K562 (cell line): ENCODE measurements around the gene HAPLN3. TPM values are rescaled to one million over a fixed set of nuclear protein-coding genes. Genes with fewer than 3 reads are reported as not detected.
A peak's percentile ranks its signal among the peaks of the same experiment; 100 is the strongest.

Experiments used
- ATF7 ChIP-seq: fragments of 450-650 bp; IDR thresholded peaks from 2 replicates; pipeline ENCODE4 v1.7.1; 2014; ENCODE audit warnings: mild to moderate bottlenecking, moderate library complexity
- CREB1 ChIP-seq, 2 experiments: sonication (generic) in 1 of 2; formaldehyde crosslinking in 1 of 2; IDR thresholded peaks; 2 replicates each; pipeline versions ENCODE4 v1.6.1 to v1.8.0; 2012 to 2022; ENCODE audit warnings: inconsistent platforms in 1 of 2, mild to moderate bottlenecking in 1 of 2, missing genetic modification reagents in 1 of 2, moderate library complexity in 1 of 2
- CTCF ChIP-seq, 3 experiments: IDR thresholded peaks in 2 of 3; conservative IDR thresholded peaks in 1 of 3; 2 replicates each; pipeline ENCODE4 v1.5.1; 2011 to 2012; ENCODE audit warnings: low read length in 3 of 3, mild to moderate bottlenecking in 3 of 3, control low read depth in 2 of 3, improper control_type of control experiment in 1 of 3, inconsistent platforms in 1 of 3, low read depth in 1 of 3, mixed read lengths in 1 of 3, moderate library complexity in 1 of 3; ENCODE audit not compliant: insufficient read depth in 2 of 3
- KLF6 ChIP-seq: fragments of 250-450 bp; sonication (Bioruptor Pico); IDR thresholded peaks from 2 replicates; pipeline ENCODE4 v1.4.0; 2020; ENCODE audit warnings: mild to moderate bottlenecking, moderate library complexity, borderline replicate concordance
- RBM39 ChIP-seq: fragments of 200-400 bp; formaldehyde crosslinking; optimal IDR thresholded peaks from 2 replicates; pipeline ENCODE3; 2018; ENCODE audit warnings: low read depth, low read length
- USF2 ChIP-seq: sonication (generic); formaldehyde crosslinking; IDR thresholded peaks from 2 replicates; pipeline ENCODE4 v1.5.0; 2020; ENCODE audit warnings: missing genetic modification reagents
- XRCC5 ChIP-seq: fragments of 200-400 bp; formaldehyde crosslinking; IDR thresholded peaks from 2 replicates; pipeline ENCODE4 v1.6.1; 2017; ENCODE audit warnings: low read depth, mild to moderate bottlenecking, low read length
- polyA plus RNA-seq, 8 experiments: library from polyadenylated mRNA; depleted of rRNA in 4 of 8; stranded (reverse) in 5 of 8; unstranded in 3 of 8; fragments of >200 nt; fragmentation: Nextera tagmentation in 2 of 8; fragmentation: Illumina TruSeq in 1 of 8; extraction: Ambion mirVana in 2 of 8; extraction: Trizol in 1 of 8; gene quantifications; 2 replicates each; pipeline versions ENCODE4 v1.2.1 to v1.2.3, GENCODE V29; 2011 to 2014; ENCODE audit warnings: inconsistent platforms in 1 of 8, missing spikeins in 1 of 8
- total RNA-seq, 7 experiments: library from RNA; depleted of rRNA in 6 of 7; stranded (reverse); fragments of >200 nt in 6 of 7; fragmentation: Illumina TruSeq in 2 of 7; extraction: Trizol in 2 of 7; gene quantifications; 2 replicates each; pipeline versions ENCODE4 v1.2.1 to v1.2.3, GENCODE V29; 2011 to 2021; ENCODE audit warnings: low replicate concordance in 1 of 7
- TF ChIP-seq, protein P1 (sequence below): fragments of 450-650 bp; formaldehyde crosslinking; IDR thresholded peaks from 2 replicates; pipeline ENCODE4 v1.4.0; 2020; ENCODE audit warnings: mild to moderate bottlenecking, moderate library complexity
- TF ChIP-seq, protein P2 (sequence below): fragments of 200-800 bp; sonication (Bioruptor generic); IDR thresholded peaks from 2 replicates; pipeline ENCODE4 v1.6.1; 2017; ENCODE audit warnings: missing genetic modification characterization, missing compliant biosample characterization
- TF ChIP-seq, protein P3 (sequence below): fragments of 450-650 bp; formaldehyde crosslinking; IDR thresholded peaks from 2 replicates; pipeline ENCODE4 v1.4.0; 2022; ENCODE audit warnings: mild to moderate bottlenecking, moderate library complexity

HAPLN3 gene
- total and polyA plus RNA-seq, 9 of the 15 experiments (the other 6 are each of a cell fraction or from before 2014, with no cell fraction given): 0.04 to 2.4 (median 0.65) TPM

GRCh38 chr15:88897456-88898194, 2.3 kb upstream of the HAPLN3 start (continued):
- TF ChIP-seq, protein P1, sequence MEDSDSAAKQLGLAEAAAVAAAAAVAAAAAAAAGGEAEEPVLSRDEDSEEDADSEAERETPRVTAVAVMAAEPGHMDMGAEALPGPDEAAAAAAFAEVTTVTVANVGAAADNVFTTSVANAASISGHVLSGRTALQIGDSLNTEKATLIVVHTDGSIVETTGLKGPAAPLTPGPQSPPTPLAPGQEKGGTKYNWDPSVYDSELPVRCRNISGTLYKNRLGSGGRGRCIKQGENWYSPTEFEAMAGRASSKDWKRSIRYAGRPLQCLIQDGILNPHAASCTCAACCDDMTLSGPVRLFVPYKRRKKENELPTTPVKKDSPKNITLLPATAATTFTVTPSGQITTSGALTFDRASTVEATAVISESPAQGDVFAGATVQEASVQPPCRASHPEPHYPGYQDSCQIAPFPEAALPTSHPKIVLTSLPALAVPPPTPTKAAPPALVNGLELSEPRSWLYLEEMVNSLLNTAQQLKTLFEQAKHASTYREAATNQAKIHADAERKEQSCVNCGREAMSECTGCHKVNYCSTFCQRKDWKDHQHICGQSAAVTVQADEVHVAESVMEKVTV: no peak
- TF ChIP-seq, protein P2, sequence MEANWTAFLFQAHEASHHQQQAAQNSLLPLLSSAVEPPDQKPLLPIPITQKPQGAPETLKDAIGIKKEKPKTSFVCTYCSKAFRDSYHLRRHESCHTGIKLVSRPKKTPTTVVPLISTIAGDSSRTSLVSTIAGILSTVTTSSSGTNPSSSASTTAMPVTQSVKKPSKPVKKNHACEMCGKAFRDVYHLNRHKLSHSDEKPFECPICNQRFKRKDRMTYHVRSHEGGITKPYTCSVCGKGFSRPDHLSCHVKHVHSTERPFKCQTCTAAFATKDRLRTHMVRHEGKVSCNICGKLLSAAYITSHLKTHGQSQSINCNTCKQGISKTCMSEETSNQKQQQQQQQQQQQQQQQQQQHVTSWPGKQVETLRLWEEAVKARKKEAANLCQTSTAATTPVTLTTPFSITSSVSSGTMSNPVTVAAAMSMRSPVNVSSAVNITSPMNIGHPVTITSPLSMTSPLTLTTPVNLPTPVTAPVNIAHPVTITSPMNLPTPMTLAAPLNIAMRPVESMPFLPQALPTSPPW (CRISPR knock-in tag): peak; percentile 70
- TF ChIP-seq KLF6 (CRISPR knock-in tag) (no peak), CREB1 (IDR thresholded peaks at IDR 0.05) (0 out of 2 replicates have a peak, but pooled peaks have one; percentile 4), CREB1 (CRISPR knock-in tag; IDR thresholded peaks at IDR 0.05) (no peak), USF2 (CRISPR knock-in tag) (no peak), ATF7 (peak; percentile 28; the same call in 1 of the 2 replicates), XRCC5 (peak; percentile 48; the same call in 1 of the 2 replicates), CTCF (IDR thresholded peaks at IDR 0.05 in 2 of 3, conservative IDR thresholded peaks at IDR 0.05 in 1 of 3; ENCODE audit: insufficient read depth in 2 of 3, low read depth in 1 of 3, low read length in 3 of 3) (peak; percentile 67 to 74 (median 73)), RBM39 (peak; percentile 62)
- TF ChIP-seq, protein P3, sequence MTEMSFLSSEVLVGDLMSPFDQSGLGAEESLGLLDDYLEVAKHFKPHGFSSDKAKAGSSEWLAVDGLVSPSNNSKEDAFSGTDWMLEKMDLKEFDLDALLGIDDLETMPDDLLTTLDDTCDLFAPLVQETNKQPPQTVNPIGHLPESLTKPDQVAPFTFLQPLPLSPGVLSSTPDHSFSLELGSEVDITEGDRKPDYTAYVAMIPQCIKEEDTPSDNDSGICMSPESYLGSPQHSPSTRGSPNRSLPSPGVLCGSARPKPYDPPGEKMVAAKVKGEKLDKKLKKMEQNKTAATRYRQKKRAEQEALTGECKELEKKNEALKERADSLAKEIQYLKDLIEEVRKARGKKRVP (CRISPR knock-in tag): no peak
